ENCODE measurements around the gene ZNF614.
"Not testable (repeated sequence)": the region's sequence is repeated elsewhere in the genome, so short reads cannot be mapped to it uniquely, and the experiment has no call there.

The ZNF614 gene

GRCh38 chr19:52028027-52028779 is at the start of gene ZNF614:
TSS of gene ZNF614 (minus strand) at chr19:52028379. CDS start at chr19:52025745, 2,634 bp downstream.
- peak; percentile 75 for DNase-seq (ENCODE audit: low read depth)

GRCh38 chr19:52070496-52070895 is 42.3 kb upstream of the ZNF614 start:
- DNase-seq (ENCODE audit: low read depth): no peak

- DNase-seq (ENCODE audit: low read depth): no peak
Observed at GRCh38 chr19:52069653-52070052, 41.5 kb upstream of the ZNF614 start.

GRCh38 chr19:52066258-52066863 is 38.2 kb upstream of the ZNF614 start:
- no peak for DNase-seq (ENCODE audit: low read depth)

GRCh38 chr19:52065399-52065798 is 37.2 kb upstream of the ZNF614 start:
- DNase-seq (ENCODE audit: low read depth): no peak

- not testable (repeated sequence) for DNase-seq (ENCODE audit: low read depth)
Observed at GRCh38 chr19:52056480-52056879, 28.3 kb upstream of the ZNF614 start.

GRCh38 chr19:52051736-52052135 is 23.6 kb upstream of the ZNF614 start:
- DNase-seq (ENCODE audit: low read depth): not testable (repeated sequence)

GRCh38 chr19:52048555-52049501 is 20.6 kb upstream of the ZNF614 start, which contains the start of gene ZNF432:
TSS of gene ZNF432 (minus strand) at chr19:52048838. CDS start at chr19:52046868, 1,970 bp downstream.
- peak; percentile 74 for DNase-seq (ENCODE audit: low read depth)

GRCh38 chr19:52039169-52039568 is 11.0 kb upstream of the ZNF614 start:
- no peak for DNase-seq (ENCODE audit: low read depth)

- DNase-seq (ENCODE audit: low read depth): no peak
Observed at GRCh38 chr19:52034051-52034728, 6.0 kb upstream of the ZNF614 start.

GRCh38 chr19:52028780-52029123 is 573 bp upstream of the ZNF614 start:
- DNase-seq (ENCODE audit: low read depth): no peak

- not testable (repeated sequence) for DNase-seq (ENCODE audit: low read depth)
Observed at GRCh38 chr19:52026255-52026990, 1.8 kb downstream of the ZNF614 start.

GRCh38 chr19:52024478-52024877 is 3.7 kb downstream of the ZNF614 start:
- DNase-seq (ENCODE audit: low read depth): not testable (repeated sequence)

- DNase-seq (ENCODE audit: low read depth): no peak
Observed at GRCh38 chr19:52022193-52022592, 6.0 kb downstream of the ZNF614 start.

- DNase-seq (ENCODE audit: low read depth): no peak
Observed at GRCh38 chr19:52020506-52020905, 7.7 kb downstream of the ZNF614 start.

GRCh38 chr19:52010674-52011073 is 17.5 kb downstream of the ZNF614 start:
- no peak for DNase-seq (ENCODE audit: low read depth)

GRCh38 chr19:52007806-52008557 is 20.2 kb downstream of the ZNF614 start, which contains the start of gene ZNF615:
TSS of gene ZNF615 (minus strand) at chr19:52008211. CDS start at chr19:52003711, 4,500 bp downstream.
- DNase-seq (ENCODE audit: low read depth): peak; percentile 76

GRCh38 chr19:52007451-52007805 is 20.8 kb downstream of the ZNF614 start:
- DNase-seq (ENCODE audit: low read depth): no peak

GRCh38 chr19:51994048-51994644 is 34.0 kb downstream of the ZNF614 start:
- DNase-seq (ENCODE audit: low read depth): no peak

- no peak for DNase-seq (ENCODE audit: low read depth)
Observed at GRCh38 chr19:51993422-51993821, 34.8 kb downstream of the ZNF614 start.

All from stimulated activated CD8-positive, alpha-beta memory T cell treated with anti-CD3 and anti-CD28 coated beads, Interleukin-12 subunit alpha, Interleukin-12 subunit beta, amount 100 ng/mL, for 4 hours (primary cell).